Esophagus squamous epithelium (tissue), 4 donors: ENCODE measurements around the gene KCNN3.

Experiments
- POLR2A ChIP-seq, 4 donors: fragments of 450-650 bp; IDR thresholded peaks; one replicate each; pipeline ENCODE4 v1.6.1; 2017; ENCODE audit warnings: antibody characterized with exemption in 4 of 4, mild to moderate bottlenecking in 4 of 4, moderate library complexity in 3 of 4
- TF ChIP-seq, protein P1 (sequence below), 6 experiments: fragments of 450-650 bp in 4 of 6; fragments of 200-600 bp in 2 of 6; sonication (generic) in 2 of 6; IDR thresholded peaks; one replicate each; pipeline ENCODE4 v1.5.1; 2016 to 2019; ENCODE audit warnings: antibody characterized with exemption in 6 of 6, mild to moderate bottlenecking in 4 of 6, moderate library complexity in 4 of 6

DNA sequence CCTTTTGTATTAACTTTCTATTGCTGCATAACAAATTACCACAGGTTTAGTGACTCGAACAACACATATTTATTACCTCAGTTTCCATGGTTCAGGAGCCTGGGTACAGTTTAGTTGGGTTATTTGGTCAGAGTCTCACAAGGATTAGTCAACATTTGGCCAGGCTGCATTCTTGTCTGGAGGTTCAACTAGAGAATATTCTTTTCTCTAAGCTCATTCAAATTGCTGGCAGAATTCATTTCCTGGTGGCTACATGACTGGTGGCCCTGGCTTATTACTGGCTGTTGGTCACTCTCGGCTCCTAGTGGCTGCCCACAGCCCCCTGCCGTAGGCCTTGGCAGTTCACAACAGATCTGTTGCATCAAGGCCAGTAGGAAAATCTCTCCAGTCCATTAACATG lies 181.0 kb downstream of the KCNN3 start:
- TF ChIP-seq, protein P1, sequence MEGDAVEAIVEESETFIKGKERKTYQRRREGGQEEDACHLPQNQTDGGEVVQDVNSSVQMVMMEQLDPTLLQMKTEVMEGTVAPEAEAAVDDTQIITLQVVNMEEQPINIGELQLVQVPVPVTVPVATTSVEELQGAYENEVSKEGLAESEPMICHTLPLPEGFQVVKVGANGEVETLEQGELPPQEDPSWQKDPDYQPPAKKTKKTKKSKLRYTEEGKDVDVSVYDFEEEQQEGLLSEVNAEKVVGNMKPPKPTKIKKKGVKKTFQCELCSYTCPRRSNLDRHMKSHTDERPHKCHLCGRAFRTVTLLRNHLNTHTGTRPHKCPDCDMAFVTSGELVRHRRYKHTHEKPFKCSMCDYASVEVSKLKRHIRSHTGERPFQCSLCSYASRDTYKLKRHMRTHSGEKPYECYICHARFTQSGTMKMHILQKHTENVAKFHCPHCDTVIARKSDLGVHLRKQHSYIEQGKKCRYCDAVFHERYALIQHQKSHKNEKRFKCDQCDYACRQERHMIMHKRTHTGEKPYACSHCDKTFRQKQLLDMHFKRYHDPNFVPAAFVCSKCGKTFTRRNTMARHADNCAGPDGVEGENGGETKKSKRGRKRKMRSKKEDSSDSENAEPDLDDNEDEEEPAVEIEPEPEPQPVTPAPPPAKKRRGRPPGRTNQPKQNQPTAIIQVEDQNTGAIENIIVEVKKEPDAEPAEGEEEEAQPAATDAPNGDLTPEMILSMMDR (IDR thresholded peaks at IDR 0.05): no peak
- no peak for TF ChIP-seq POLR2A (IDR thresholded peaks at IDR 0.05)
